GM19023 (cell line): ENCODE measurements around the gene UQCC5.

Source experiments
- ATAC-seq: cut with Tn5 transposase; IDR thresholded peaks from one replicate; pipeline ENCODE4 v1.9.1; 2021; ENCODE audit warnings: mild to moderate bottlenecking, moderate library complexity; ENCODE audit not compliant: unreplicated experiment

The UQCC5 gene

GRCh38 chr3:52536369-52537164 lies at the start of gene UQCC5:
UQCC5 (plus strand) TSS chr3:52536605; CDS start chr3:52536756, 151 bp downstream.
- peak; percentile 83 for ATAC-seq

DNA sequence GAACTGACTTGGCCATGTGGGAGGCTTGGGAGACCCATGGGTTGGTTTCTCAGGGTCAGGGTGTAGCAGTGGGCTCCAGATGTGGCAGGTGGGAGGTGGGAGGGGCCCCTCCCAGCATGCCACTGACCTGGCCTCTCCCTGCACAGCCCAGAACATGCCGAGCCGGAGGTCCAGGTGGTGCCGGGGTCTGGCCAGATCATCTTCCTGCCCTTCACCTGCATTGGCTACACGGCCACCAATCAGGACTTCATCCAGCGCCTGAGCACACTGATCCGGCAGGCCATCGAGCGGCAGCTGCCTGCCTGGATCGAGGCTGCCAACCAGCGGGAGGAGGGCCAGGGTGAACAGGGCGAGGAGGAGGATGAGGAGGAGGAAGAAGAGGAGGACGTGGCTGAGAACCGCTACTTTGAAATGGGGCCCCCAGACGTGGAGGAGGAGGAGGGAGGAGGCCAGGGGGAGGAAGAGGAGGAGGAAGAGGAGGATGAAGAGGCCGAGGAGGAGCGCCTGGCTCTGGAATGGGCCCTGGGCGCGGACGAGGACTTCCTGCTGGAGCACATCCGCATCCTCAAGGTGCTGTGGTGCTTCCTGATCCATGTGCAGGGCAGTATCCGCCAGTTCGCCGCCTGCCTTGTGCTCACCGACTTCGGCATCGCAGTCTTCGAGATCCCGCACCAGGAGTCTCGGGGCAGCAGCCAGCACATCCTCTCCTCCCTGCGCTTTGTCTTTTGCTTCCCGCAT lies 49.2 kb upstream of the UQCC5 start:
- no peak for ATAC-seq

DNA sequence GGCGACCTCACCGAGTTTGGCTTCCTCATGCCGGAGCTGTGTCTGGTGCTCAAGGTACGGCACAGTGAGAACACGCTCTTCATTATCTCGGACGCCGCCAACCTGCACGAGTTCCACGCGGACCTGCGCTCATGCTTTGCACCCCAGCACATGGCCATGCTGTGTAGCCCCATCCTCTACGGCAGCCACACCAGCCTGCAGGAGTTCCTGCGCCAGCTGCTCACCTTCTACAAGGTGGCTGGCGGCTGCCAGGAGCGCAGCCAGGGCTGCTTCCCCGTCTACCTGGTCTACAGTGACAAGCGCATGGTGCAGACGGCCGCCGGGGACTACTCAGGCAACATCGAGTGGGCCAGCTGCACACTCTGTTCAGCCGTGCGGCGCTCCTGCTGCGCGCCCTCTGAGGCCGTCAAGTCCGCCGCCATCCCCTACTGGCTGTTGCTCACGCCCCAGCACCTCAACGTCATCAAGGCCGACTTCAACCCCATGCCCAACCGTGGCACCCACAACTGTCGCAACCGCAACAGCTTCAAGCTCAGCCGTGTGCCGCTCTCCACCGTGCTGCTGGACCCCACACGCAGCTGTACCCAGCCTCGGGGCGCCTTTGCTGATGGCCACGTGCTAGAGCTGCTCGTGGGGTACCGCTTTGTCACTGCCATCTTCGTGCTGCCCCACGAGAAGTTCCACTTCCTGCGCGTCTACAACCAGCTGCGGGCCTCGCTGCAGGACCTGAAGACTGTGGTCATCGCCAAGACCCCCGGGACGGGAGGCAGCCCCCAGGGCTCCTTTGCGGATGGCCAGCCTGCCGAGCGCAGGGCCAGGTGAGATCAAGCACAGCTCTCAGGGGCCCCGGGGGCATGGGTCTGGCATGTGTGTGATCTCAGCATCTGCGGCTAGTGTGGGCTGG lies 48.4 kb upstream of the UQCC5 start:
- ATAC-seq = no peak

DNA sequence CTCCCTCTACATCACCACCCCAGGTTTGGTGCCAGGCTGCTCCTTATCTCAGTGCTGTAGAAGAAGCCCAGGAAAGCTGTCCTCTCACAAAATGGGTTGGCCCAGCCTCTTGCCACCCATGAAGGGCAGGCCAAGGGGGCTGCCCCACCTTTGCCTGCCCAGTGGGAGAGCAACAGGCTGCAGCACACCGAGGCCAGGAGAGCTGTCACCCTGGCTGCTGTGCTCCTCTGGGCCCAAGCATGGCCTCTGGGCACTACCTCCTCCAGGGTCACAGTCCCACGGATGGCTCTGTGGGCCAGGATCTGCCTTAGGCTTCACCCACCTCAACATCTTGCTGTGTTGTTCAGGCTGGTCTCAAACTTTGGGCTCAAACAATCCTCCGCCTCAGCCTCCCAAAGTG lies 47.7 kb upstream of the UQCC5 start:
- ATAC-seq = no peak

GRCh38 chr3:52489453-52489852 lies 47.0 kb upstream of the UQCC5 start:
- ATAC-seq = no peak

GRCh38 chr3:52490035-52490938 lies 46.1 kb upstream of the UQCC5 start:
- no peak for ATAC-seq

- ATAC-seq = no peak
Observed at GRCh38 chr3:52490939-52491526, 45.4 kb upstream of the UQCC5 start.

DNA sequence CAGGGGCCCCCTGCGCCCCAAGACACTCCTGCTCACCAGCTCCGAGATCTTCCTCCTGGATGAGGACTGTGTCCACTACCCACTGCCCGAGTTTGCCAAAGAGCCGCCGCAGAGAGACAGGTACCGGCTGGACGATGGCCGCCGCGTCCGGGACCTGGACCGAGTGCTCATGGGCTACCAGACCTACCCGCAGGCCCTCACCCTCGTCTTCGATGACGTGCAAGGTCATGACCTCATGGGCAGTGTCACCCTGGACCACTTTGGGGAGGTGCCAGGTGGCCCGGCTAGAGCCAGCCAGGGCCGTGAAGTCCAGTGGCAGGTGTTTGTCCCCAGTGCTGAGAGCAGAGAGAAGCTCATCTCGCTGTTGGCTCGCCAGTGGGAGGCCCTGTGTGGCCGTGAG lies 44.3 kb upstream of the UQCC5 start:
- no peak for ATAC-seq

- no peak for ATAC-seq
Observed at GRCh38 chr3:52493232-52494017, 43.0 kb upstream of the UQCC5 start.

DNA sequence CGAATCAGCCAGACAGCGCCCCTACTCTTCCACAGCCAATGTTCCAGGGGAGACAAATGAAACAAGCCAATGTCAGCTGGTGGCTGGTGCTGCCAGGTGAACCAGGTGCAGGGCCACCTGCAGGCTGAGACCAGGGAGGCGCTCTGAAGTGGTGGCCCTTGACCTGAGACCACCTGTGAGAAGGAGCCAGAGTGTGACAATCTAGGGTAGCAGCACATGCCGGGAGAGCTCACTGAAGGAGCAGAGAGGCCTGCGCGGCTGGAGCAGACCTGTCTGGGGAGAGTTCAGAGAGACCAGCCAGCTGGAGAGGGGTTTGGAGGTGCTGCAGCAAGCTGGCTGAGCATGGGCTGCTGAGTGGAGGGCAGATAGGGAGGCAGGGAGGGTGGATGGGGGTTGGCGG lies 42.0 kb upstream of the UQCC5 start:
- ATAC-seq = no peak

- no peak for ATAC-seq
Observed at GRCh38 chr3:52494886-52495495, 41.4 kb upstream of the UQCC5 start, which contains the start of gene STAB1. STAB1 (plus strand) TSS chr3:52495338; CDS start chr3:52495414, 76 bp downstream.

GRCh38 chr3:52495777-52496602 lies 40.4 kb upstream of the UQCC5 start:
- no peak for ATAC-seq

DNA sequence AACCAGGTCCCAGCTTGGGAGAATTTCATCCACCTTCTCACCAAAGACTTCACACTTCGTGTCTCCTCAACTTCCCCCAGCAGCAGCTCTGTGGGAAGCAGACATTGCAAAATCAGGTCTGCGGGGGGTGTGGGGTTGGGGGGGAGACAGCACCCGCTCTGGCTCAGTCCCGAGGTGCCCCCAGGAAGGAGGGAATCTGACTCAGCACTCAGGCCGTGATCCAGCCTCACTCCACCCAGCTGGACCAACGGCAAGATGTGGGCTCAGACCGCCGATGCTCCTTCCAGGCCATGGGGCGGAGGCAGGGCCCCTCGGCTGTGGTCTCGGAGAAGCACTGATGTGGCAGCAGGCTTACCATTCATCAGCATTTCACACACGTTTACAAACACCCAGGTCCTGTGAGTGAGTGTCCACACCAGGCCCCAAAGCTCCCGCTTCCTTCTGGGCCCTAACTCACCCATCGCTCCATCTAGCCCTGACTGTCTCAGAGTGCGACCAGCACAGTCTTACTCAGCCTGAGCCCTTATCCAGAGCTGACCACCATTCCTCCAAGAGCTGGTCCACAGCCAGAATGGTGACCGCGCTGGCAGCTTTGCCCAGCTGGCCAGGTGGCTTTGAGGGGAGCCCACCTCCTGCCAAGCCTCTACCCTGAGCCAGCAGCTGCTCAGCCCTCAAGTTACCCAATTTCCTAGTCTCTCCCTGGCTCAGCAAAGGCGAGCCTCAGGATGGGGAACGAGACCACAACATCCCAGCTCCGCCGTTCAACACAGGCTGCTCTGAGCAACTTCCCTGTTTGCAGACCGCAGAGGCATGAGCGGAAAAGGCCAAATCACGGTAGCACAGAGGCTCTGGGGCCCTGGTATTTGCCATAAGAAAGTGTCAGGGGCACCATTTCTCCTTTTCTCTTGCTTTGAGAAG lies 38.0 kb upstream of the UQCC5 start:
- no peak for ATAC-seq

DNA sequence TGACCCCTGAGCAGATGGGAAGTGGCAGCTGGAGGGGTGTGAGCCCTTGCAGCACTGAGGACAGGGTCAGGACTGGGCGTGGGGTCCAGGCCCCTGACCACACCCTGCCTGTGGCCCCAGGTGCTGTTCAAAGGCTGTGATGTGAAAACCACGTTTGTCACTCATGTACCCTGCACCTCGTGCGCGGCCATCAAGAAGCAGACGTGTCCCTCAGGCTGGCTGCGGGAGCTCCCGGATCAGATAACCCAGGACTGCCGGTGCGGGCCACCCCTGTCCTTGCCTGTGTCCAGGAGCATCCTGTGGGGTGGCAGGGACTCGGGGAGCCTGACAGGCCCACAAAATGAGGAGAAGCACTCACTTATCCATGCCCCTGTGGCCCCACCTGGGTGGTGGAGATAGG lies 35.4 kb upstream of the UQCC5 start:
- no peak for ATAC-seq

GRCh38 chr3:52502001-52502400 lies 34.4 kb upstream of the UQCC5 start:
- no peak for ATAC-seq

GRCh38 chr3:52502808-52503350 lies 33.5 kb upstream of the UQCC5 start:
- no peak for ATAC-seq
